ENCODE measurements around the gene INSR. TPM values are rescaled to one million over a fixed set of nuclear protein-coding genes. Genes with fewer than 3 reads are reported as not detected.

The INSR gene
- total and polyA plus RNA-seq, 7 donors: 3.0 to 83.1 (median 67.1) TPM

DNA sequence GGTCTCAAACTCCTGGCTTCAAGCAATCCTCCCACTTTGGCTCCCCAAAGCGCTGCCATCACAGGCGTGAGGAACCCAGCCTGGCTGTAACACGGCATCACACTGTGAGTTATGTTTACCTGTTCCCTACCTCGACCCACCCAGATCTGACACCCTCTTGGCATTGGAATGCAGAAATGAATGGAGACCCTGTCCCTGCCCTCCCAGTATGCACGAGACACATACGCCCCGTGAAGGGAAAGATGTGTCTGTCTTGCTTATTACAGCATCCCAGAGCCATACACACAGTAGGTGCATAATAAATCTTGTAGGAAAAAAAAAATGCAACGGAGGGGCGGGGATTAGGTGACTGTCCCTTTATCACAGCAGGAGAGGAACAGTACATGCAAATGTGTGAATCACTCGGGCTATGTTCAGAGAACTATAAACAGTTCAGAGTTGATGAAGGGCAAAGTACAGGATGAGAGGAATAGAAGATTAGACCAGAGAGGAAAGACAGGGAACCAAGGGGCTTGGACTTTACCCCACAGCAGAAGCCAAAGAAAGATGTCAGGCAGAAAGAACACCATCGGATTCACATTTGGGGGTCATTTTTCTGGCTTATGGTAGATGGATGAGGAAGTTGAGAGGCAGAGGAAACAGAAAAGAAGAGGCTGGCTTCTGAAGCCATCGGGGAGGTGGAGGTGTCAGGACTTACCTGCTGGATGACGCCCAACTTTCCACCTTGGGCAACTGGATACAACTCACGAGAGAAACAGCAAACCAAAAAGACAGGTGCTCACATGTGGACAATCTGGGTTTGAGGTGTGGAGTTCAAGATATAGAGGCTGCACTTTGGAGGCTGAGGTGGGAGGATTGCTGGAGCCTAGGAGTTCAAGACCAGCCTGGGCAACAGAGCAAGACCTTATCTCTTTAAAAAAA, 94.3 kb downstream of the INSR start:
- 16 to 62% methylated on average over 14 of the region's 14 CpGs for WGBS, 2 donors
- no peaks in the 10 kb centered on the region for H3K27me3 ChIP-seq
- H3K9me3 ChIP-seq: no peaks in the 10 kb centered on the region
- H3K4me3 ChIP-seq: no peak overlapping the region
- H3K27ac ChIP-seq: peak overlapping the region in 2 of 4 donors; percentile 8 to 11
- no peak for DNase-seq
- intact Hi-C loops (cut with DNase I): loop anchor here (5.0 kb wide), 1 partner anchor 42 kb away; no protein-coding TSS in a partner anchor
- peaks cover 0 to 30% (median 22%) of the 10 kb centered on the region in 4 donors for H3K4me1 ChIP-seq
- H3K36me3 ChIP-seq: no peaks in the 10 kb centered on the region
- TF ChIP-seq, protein P1, sequence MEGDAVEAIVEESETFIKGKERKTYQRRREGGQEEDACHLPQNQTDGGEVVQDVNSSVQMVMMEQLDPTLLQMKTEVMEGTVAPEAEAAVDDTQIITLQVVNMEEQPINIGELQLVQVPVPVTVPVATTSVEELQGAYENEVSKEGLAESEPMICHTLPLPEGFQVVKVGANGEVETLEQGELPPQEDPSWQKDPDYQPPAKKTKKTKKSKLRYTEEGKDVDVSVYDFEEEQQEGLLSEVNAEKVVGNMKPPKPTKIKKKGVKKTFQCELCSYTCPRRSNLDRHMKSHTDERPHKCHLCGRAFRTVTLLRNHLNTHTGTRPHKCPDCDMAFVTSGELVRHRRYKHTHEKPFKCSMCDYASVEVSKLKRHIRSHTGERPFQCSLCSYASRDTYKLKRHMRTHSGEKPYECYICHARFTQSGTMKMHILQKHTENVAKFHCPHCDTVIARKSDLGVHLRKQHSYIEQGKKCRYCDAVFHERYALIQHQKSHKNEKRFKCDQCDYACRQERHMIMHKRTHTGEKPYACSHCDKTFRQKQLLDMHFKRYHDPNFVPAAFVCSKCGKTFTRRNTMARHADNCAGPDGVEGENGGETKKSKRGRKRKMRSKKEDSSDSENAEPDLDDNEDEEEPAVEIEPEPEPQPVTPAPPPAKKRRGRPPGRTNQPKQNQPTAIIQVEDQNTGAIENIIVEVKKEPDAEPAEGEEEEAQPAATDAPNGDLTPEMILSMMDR (IDR thresholded peaks at IDR 0.05): no peak
- no peak for TF ChIP-seq EP300 (IDR thresholded peaks at IDR 0.05)
- TF ChIP-seq POLR2AphosphoS5 (IDR thresholded peaks at IDR 0.05): no peak
- no peak for TF ChIP-seq POLR2A (IDR thresholded peaks at IDR 0.05)

DNA sequence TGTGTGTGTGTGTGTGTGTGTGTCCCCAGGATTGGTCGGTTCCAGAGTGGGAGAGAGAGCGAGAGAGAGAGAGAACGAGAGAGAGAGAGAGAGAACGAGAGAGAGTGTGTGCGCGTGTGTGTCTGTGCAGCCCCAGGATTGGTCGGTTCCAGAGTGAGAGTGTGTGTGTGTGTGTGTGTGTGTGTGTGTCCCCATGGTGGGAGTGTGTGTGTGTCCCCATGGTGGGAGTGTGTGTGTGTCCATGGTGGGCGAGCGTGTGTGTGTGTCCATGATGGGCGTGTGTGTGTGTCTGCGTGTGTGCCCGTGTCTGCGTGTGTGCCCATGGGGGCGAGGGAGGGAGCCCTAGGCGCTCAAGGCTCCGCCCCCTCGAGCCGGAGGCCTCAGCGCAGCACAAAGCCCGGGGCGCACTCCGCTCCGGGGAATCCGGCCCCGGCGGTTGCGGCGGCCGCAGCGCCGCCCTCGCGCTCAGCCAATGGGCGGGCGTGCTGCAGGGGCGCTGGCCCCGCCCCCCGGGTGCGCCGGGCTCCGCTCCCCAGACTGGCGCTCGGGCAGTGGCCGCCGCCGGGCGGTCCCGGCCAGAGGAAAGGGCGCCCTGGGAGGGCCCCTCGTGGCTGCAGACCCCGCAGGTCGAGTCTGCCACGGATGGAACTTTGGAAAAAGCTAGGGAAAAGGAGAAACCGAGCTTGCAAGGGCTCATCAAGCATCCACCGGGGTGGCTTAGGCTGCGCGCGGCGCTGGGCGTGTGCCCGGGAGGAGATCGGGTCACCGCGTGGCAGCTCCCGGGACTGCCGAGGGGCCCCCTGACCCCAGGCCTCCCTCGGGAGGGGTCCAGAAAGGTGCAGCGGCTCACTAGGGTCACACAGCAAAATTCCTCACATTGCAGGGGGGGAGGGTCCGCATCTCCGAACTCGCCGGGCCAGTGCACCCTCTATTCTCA, 96.2 kb downstream of the INSR start:
- intact Hi-C loops (cut with DNase I): loop anchor here (1.0 to 5.0 kb wide), 5 partner anchors 15 to 96 kb away; partner anchors contain the start of gene INSR
- no peaks in the 10 kb centered on the region for H3K36me3 ChIP-seq
- H3K4me3 ChIP-seq: peak overlapping the region; percentile 52 to 75 (median 66)
- peak overlapping the region; percentile 85 to 92 (median 88) for H3K27ac ChIP-seq
- 1% methylated on average over 72 of the region's 72 CpGs for WGBS, 2 donors
- H3K4me1 ChIP-seq: peaks cover 0 to 30% (median 22%) of the 10 kb centered on the region in 4 donors
- peak; percentile 26 to 61 (median 56) for TF ChIP-seq POLR2AphosphoS5 (IDR thresholded peaks at IDR 0.05)
- TF ChIP-seq, protein P1 (IDR thresholded peaks at IDR 0.05): peak in 3 of 4 experiments; percentile 26 to 58 (median 30)
- TF ChIP-seq EP300 (IDR thresholded peaks at IDR 0.05): no peak
- TF ChIP-seq POLR2A (IDR thresholded peaks at IDR 0.05): peak; percentile 14 to 41
- H3K9me3 ChIP-seq: no peaks in the 10 kb centered on the region
- DNase-seq: peak; percentile 97
- no peaks in the 10 kb centered on the region for H3K27me3 ChIP-seq

DNA sequence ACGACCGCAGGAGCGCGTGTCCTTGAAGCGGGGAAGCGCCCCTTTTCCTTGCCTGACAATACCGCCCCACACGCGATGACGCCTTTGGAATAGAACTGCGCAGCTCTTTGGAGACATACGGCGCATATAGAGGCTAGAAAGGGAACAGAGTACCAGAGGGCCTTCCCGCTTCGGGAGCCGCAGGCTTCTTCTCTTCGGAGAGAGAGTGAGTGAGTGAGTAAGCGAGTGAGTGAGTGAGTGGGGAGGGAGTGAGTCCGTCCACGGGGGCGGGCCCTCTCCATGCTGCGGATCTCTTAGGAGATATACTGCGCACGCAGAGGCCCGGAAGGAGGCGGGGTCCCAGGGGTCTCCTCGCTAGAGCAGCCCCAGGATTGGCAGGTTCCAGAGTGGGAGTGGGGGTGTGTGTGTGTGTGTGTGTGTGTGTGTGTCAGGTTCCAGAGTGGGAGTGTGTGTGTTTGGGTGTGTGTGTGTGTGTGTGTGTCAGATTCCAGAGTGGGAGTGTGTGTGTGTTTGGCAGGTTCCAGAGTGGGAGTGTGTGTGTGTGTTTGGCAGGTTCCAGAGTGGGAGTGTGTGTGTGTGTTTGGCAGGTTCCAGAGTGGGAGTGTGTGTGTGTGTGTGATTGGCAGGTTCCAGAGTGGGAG, 97.0 kb downstream of the INSR start:
- H3K9me3 ChIP-seq: no peaks in the 10 kb centered on the region
- peak overlapping the region; percentile 85 to 92 (median 88) for H3K27ac ChIP-seq
- no peaks in the 10 kb centered on the region for H3K27me3 ChIP-seq
- intact Hi-C loops (cut with DNase I): loop anchor here (2.0 to 5.0 kb wide), 3 partner anchors 14 to 45 kb away; no protein-coding TSS in a partner anchor
- peaks cover 0 to 30% (median 23%) of the 10 kb centered on the region in 4 donors for H3K4me1 ChIP-seq
- H3K4me3 ChIP-seq: peak overlapping the region; percentile 17 to 75 (median 66)
- 0 to 1% methylated on average over 27 of the region's 27 CpGs for WGBS, 2 donors
- DNase-seq: peak; percentile 99
- H3K36me3 ChIP-seq: no peaks in the 10 kb centered on the region
- TF ChIP-seq, protein P1 (IDR thresholded peaks at IDR 0.05): no peak
- TF ChIP-seq POLR2AphosphoS5 (IDR thresholded peaks at IDR 0.05) (peak; percentile 45 to 63 (median 50)), EP300 (IDR thresholded peaks at IDR 0.05) (no peak), POLR2A (IDR thresholded peaks at IDR 0.05) (no peak)

DNA sequence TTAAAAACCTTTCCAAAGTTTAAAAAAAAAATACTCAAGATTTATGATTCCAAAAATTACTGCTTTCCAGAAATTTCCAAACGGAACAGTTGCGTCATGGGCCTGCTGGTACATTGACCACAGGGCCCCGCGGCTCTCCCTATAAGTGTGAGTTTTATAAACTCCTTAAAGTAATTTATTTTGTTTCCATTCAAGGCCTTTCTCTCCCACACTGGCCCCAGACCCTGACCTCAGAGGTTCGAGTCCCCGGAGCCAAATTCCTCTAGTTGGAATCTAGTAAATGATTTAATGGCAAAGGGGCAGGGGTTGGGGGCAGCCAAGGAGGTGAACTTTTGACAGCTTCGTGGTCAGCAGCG, 97.5 kb downstream of the INSR start:
- Histone ChIP-seq H3K4me1 (peaks cover 0 to 30% (median 24%) of the 10 kb centered on the region in 4 donors), H3K36me3 (no peaks in the 10 kb centered on the region), H3K9me3 (no peaks in the 10 kb centered on the region), H3K27ac (peak overlapping the region; percentile 85 to 92 (median 88)), H3K4me3 (peak overlapping the region; percentile 17 to 75 (median 66)), H3K27me3 (no peaks in the 10 kb centered on the region)
- intact Hi-C loops (cut with DNase I): loop anchor here (2.0 to 5.0 kb wide), 3 partner anchors 14 to 46 kb away; no protein-coding TSS in a partner anchor
- 38 to 41% methylated on average over 8 of the region's 8 CpGs for WGBS, 2 donors
- TF ChIP-seq EP300 (IDR thresholded peaks at IDR 0.05): peak in 1 of 4 donors; percentile 12
- TF ChIP-seq, protein P1 (IDR thresholded peaks at IDR 0.05): no peak
- TF ChIP-seq POLR2AphosphoS5 (IDR thresholded peaks at IDR 0.05): peak in 1 of 4 donors; percentile 6
- TF ChIP-seq POLR2A (IDR thresholded peaks at IDR 0.05): no peak
- peak; percentile 90 for DNase-seq
